A673 (cell line): ENCODE measurements around the gene CLDN1. TPM values are rescaled to one million over a fixed set of nuclear protein-coding genes. Genes with fewer than 3 reads are reported as not detected.

Experiments
- BruUV-seq: library from RNA; stranded (reverse); fragments of 400-500 nt; replicated peaks from 2 replicates; lab custom pipeline; 2021; lab: Mats Ljungman, UMichigan
- CTCF ChIA-PET: fragments of 300-600 bp; sonication (Branson Sonifier 250); formaldehyde crosslinking; loops from one replicate; lab custom pipeline; 2022; ENCODE audit warnings: antibody characterized with exemption; lab: Charles Lee
- POLR2A ChIA-PET: fragments of 300-600 bp; sonication (Branson Sonifier 250); formaldehyde crosslinking; loops from one replicate; lab custom pipeline; 2022; ENCODE audit warnings: antibody characterized with exemption; ENCODE audit not compliant: low non-redundant PET; lab: Charles Lee
- DNase-seq: peaks from one replicate; pipeline ENCODE4 v3.0.0-alpha.2; 2015; ENCODE audit warnings: low spot score
- H3K27ac ChIP-seq: fragments of 200-600 bp; sonication (generic); 2 replicates; pipeline ENCODE4 v1.5.1; 2016; ENCODE audit warnings: mixed run types, low read depth, mild to moderate bottlenecking, mixed read lengths, antibody characterized with exemption, low read length; ENCODE audit not compliant: poor library complexity, severe bottlenecking
- H3K27me3 ChIP-seq: fragments of 200-600 bp; sonication (generic); replicated peaks from 2 replicates; pipeline ENCODE4 v1.6.1; 2017; ENCODE audit warnings: mixed run types, low read depth, mild to moderate bottlenecking, mixed read lengths, antibody characterized with exemption, low read length; ENCODE audit not compliant: insufficient read depth, poor library complexity
- H3K36me3 ChIP-seq: fragments of 200-600 bp; sonication (generic); 2 replicates; pipeline ENCODE4 v1.6.1; 2016; ENCODE audit warnings: mixed run types, mild to moderate bottlenecking, mixed read lengths, antibody characterized with exemption, low read length; ENCODE audit not compliant: insufficient read depth, poor library complexity, severe bottlenecking
- H3K4me1 ChIP-seq: fragments of 200-600 bp; sonication (generic); 2 replicates; pipeline ENCODE4 v1.6.1; 2017; ENCODE audit warnings: mixed run types, mild to moderate bottlenecking, mixed read lengths, antibody characterized with exemption, low read length; ENCODE audit not compliant: insufficient read depth, poor library complexity, severe bottlenecking
- H3K4me3 ChIP-seq: fragments of 200-600 bp; sonication (generic); 2 replicates; pipeline ENCODE4 v1.5.1; 2016; ENCODE audit warnings: low read depth, mixed run types, mild to moderate bottlenecking, mixed read lengths, low read length; ENCODE audit not compliant: poor library complexity, severe bottlenecking
- H3K9me3 ChIP-seq: fragments of 200-600 bp; sonication (generic); 2 replicates; pipeline ENCODE4 v1.6.1; 2016; ENCODE audit warnings: mixed run types, low read depth, mild to moderate bottlenecking, mixed read lengths, antibody characterized with exemption, low read length; ENCODE audit not compliant: poor library complexity, severe bottlenecking
- CTCF ChIP-seq: fragments of 300-800, 200-600 bp; sonication (generic); conservative IDR thresholded peaks from 2 replicates; pipeline ENCODE4 v1.5.1; 2017; ENCODE audit warnings: low read depth, mild to moderate bottlenecking, antibody characterized with exemption, low read length, moderate library complexity, mixed read lengths
- EZH2 ChIP-seq: fragments of 200-600 bp; sonication (generic); IDR thresholded peaks from 2 replicates; pipeline ENCODE4 v1.6.1; 2017; ENCODE audit warnings: borderline replicate concordance, low read depth, mild to moderate bottlenecking, mixed read lengths, antibody characterized with exemption, low read length; ENCODE audit not compliant: poor library complexity, severe bottlenecking
- intact Hi-C: fragments of 100-400 bp; cut with micrococcal nuclease; formaldehyde crosslinking; loops from one replicate; pipeline ENCODE4 v1.10.0; 2022; ENCODE audit not compliant: unreplicated experiment
- total RNA-seq: library from RNA; stranded (reverse); gene quantifications from 2 replicates; pipeline ENCODE4 v1.2.3, GENCODE V29; 2021

The CLDN1 gene
- total RNA-seq, 1 experiment from 2014 or later, result 184 TPM

DNA sequence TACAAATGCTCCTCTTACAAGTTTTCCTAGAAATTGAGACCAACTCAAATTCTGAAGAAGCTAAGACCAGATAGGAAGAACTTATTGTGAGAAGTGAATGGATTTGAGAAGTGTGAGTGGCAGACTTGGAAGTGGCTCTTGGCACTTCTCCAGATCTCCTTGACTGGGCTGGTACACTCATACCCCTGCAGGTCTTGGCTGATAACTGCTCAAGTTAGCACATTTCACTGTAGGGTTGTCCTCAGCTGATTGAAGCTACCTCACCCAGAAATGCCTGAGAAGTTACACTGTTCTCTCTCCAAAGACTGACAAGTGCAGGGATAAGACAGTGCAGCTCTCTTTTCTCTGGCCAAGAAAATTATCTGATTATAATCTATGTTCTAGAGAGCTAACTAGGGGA is 16.5 kb upstream of the CLDN1 start:
- Histone ChIP-seq H3K27me3 (no peaks in the 10 kb centered on the region), H3K4me1 (peaks cover 28% of the 10 kb centered on the region), H3K27ac (peak overlapping the region; percentile 75), H3K9me3 (peaks cover 7% of the 10 kb centered on the region), H3K4me3 (no peak overlapping the region), H3K36me3 (no peaks in the 10 kb centered on the region)
- intact Hi-C loops, result loop anchor here (10.0 kb wide), 1 partner anchor 234 kb away; no protein-coding TSS in a partner anchor
- DNase-seq, result peak; percentile 85
- TF ChIP-seq EZH2 (no peak), CTCF (no peak)
- no TSS peak for BruUV-seq
- POLR2A ChIA-PET, result interaction anchor here (1.7 kb wide), 1 partner anchor 16 kb away, joined by 8 read pairs; the partner anchor contains the start of gene CLDN1
- CTCF ChIA-PET, result interaction anchor here (1.5 kb wide), 1 partner anchor 45 kb away, joined by 3 read pairs; no protein-coding TSS in a partner anchor

GRCh38 chr3:190337301-190337700 is 15.1 kb upstream of the CLDN1 start:
- intact Hi-C loops, result loop anchor here (10.0 kb wide), 1 partner anchor 232 kb away; no protein-coding TSS in a partner anchor
- BruUV-seq, result no TSS peak
- CTCF ChIA-PET, result no interaction called here

DNA sequence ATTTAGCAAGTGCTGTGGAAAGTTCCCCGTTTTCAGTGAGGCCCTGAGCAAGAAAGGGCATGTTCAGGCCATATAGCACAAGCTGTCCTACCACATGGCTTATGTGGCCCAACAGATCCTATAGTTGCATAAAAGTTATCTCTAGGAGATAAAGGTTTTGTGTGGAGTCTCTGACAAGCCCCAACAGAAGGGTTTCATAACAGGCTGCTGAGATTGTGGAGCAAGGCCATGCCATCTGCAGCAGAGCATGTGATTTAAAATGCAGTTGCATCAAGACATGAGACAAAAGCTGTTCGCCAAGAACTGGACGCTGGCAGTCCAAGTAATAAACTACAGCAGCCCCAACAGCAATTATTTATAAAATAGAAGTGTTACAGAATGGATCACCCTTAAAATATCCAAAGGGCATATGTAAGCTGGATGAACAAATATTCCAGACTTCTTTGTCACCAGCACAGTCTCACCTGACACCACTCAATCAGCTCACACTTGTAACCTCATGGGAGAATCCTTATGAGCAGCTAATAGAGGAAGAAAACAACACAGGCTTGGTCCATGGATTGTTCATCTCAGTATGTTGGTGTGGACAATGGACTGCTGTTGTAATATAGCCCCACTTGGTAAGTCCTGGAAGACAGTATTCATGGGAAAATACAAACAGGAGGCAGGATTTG is 14.4 kb upstream of the CLDN1 start:
- DNase-seq, result no peak
- CTCF ChIA-PET, result no interaction called here
- H3K9me3 ChIP-seq, result no peaks in the 10 kb centered on the region
- peaks cover 28% of the 10 kb centered on the region for H3K4me1 ChIP-seq
- no peaks in the 10 kb centered on the region for H3K27me3 ChIP-seq
- no peak overlapping the region for H3K4me3 ChIP-seq
- no TSS peak for BruUV-seq
- intact Hi-C loops, result loop anchor here (10.0 kb wide), 1 partner anchor 232 kb away; no protein-coding TSS in a partner anchor
- no peaks in the 10 kb centered on the region for H3K36me3 ChIP-seq
- POLR2A ChIA-PET, result no interaction called here
- H3K27ac ChIP-seq, result no peak overlapping the region
- TF ChIP-seq CTCF (no peak), EZH2 (no peak)

More at GRCh38 chr3:190337301-190337700, 15.1 kb upstream of the CLDN1 start:
- H3K4me1 ChIP-seq, result peaks cover 28% of the 10 kb centered on the region
- POLR2A ChIA-PET, result no interaction called here
- no peak for DNase-seq
- H3K9me3 ChIP-seq, result peaks cover under 1% of the 10 kb centered on the region
- no peak overlapping the region for H3K4me3 ChIP-seq
- H3K27ac ChIP-seq, result no peak overlapping the region
- no peak for TF ChIP-seq EZH2
- no peak for TF ChIP-seq CTCF
- H3K36me3 ChIP-seq, result no peaks in the 10 kb centered on the region
- H3K27me3 ChIP-seq, result no peaks in the 10 kb centered on the region
